Measurements from ENCODE around the gene PYDC1. TPM values are rescaled to one million over a fixed set of nuclear protein-coding genes. Genes with fewer than 3 reads are reported as not detected.
A peak's percentile ranks its signal among the peaks of the same experiment; 100 is the strongest.

The PYDC1 gene
- total RNA-seq, 1 experiment from 2014 or later, result not detected

DNA sequence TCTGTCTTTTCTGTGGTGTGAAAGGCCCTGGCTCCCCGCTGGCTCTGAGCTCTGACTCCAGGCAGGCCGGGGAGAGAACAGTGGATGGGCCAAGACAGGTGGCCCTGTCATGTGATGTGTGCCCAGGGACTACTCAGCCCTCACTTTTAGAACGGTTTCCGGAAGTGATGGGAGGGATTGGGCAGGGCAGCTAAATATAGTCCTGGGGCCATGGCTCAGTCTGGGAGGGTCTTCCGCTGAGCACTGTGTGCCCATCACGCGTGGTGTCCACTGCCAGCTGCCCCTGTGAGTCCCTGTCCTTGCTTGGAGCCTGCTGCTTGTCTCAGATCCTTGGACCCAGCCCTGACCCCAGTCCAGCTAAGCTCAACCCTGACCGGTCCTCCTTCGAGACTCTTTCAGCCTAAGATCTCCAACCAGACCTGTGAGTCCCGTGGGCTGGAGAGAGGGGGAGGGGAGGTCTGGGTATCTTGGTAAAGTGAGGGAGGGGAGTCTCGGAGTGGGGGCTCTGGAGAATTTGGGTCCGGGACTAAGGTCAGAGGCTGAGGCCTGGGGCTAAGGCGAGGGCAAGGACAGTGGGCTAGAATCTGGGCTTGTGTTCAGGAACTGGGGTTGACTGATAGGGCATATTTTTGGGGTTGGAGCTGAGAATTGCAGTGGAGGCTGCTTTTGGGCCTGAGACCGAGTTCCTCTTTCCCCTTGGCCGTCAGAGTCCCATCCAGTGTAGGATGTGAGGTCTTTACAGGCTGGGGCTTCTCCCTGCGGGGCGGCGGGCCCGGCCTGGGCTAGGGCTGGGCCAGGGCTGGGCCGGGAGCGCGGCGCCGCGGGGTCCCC lies 2.8 kb downstream of the PYDC1 start, which contains the start of gene TRIM72:
TRIM72 (plus strand) TSS at position 243 of the 831 bp plus-strand sequence. CDS start 620 bp downstream, outside the sequence.
- intact Hi-C loops (cut with micrococcal nuclease; ENCODE audit: unreplicated experiment), result no loop called here
- CTCF ChIA-PET, result no interaction called here
- TF ChIP-seq, protein P1, sequence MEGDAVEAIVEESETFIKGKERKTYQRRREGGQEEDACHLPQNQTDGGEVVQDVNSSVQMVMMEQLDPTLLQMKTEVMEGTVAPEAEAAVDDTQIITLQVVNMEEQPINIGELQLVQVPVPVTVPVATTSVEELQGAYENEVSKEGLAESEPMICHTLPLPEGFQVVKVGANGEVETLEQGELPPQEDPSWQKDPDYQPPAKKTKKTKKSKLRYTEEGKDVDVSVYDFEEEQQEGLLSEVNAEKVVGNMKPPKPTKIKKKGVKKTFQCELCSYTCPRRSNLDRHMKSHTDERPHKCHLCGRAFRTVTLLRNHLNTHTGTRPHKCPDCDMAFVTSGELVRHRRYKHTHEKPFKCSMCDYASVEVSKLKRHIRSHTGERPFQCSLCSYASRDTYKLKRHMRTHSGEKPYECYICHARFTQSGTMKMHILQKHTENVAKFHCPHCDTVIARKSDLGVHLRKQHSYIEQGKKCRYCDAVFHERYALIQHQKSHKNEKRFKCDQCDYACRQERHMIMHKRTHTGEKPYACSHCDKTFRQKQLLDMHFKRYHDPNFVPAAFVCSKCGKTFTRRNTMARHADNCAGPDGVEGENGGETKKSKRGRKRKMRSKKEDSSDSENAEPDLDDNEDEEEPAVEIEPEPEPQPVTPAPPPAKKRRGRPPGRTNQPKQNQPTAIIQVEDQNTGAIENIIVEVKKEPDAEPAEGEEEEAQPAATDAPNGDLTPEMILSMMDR (conservative IDR thresholded peaks at IDR 0.05; ENCODE audit: low read depth, low read length), result no peak
- no peaks in the 10 kb centered on the region for H3K36me3 ChIP-seq (ENCODE audit: insufficient read depth, low read length, poor library complexity, severe bottlenecking)
- peak within 1 kb of the TSS; percentile 41 for H3K4me3 ChIP-seq (ENCODE audit: low read depth, low read length, poor library complexity, severe bottlenecking)
- no peak for DNase-seq (ENCODE audit: low spot score)
- POLR2A ChIA-PET (ENCODE audit: low non-redundant PET), result no interaction called here
- no peaks in the 10 kb centered on the region for H3K9me3 ChIP-seq (ENCODE audit: low read depth, low read length, poor library complexity, severe bottlenecking)
- H3K4me1 ChIP-seq (ENCODE audit: insufficient read depth, low read length, poor library complexity, severe bottlenecking), result peaks cover 15% of the 10 kb centered on the region
- no TSS peak for BruUV-seq (replicated peaks)
- H3K27ac ChIP-seq (ENCODE audit: low read depth, low read length, poor library complexity, severe bottlenecking), result no peak within 1 kb of the TSS
- H3K27me3 ChIP-seq (replicated peaks; ENCODE audit: insufficient read depth, low read depth, low read length, poor library complexity), result peaks cover 48% of the 10 kb centered on the region

DNA sequence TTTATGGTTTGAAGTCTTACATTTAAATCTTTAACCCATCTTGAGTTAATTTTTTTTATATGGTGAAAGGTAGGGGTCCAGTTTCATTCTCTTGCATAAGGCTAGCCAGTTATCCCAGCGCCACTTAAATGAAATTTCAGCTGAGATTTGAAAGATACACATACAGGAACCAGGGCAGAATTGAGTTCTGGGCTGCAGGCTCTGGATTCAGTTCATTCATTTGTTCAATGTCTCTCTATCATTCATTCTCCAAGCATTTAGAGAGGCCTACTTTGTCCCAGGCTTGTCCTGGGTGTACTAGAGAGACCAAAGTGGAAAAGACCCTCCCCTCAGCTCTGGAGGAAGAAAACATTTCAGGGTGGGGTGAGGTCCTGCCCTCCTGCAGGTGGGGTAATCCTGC lies 3.6 kb downstream of the PYDC1 start:
- no peak for DNase-seq (ENCODE audit: low spot score)
- Histone ChIP-seq H3K4me1 (ENCODE audit: insufficient read depth, low read length, poor library complexity, severe bottlenecking) (peaks cover 15% of the 10 kb centered on the region), H3K36me3 (ENCODE audit: insufficient read depth, low read length, poor library complexity, severe bottlenecking) (no peaks in the 10 kb centered on the region), H3K9me3 (ENCODE audit: low read depth, low read length, poor library complexity, severe bottlenecking) (no peaks in the 10 kb centered on the region), H3K27ac (ENCODE audit: low read depth, low read length, poor library complexity, severe bottlenecking) (no peak overlapping the region), H3K27me3 (replicated peaks; ENCODE audit: insufficient read depth, low read depth, low read length, poor library complexity) (peaks cover 48% of the 10 kb centered on the region), H3K4me3 (ENCODE audit: low read depth, low read length, poor library complexity, severe bottlenecking) (no peak overlapping the region)
- no TSS peak for BruUV-seq (replicated peaks)
- CTCF ChIA-PET, result no interaction called here
- TF ChIP-seq, protein P1 (conservative IDR thresholded peaks at IDR 0.05; ENCODE audit: low read depth, low read length), result no peak
- TF ChIP-seq EZH2 (IDR thresholded peaks at IDR 0.05; ENCODE audit: borderline replicate concordance, low read depth, low read length, poor library complexity, severe bottlenecking), result no peak
- intact Hi-C loops (cut with micrococcal nuclease; ENCODE audit: unreplicated experiment), result no loop called here
- POLR2A ChIA-PET (ENCODE audit: low non-redundant PET), result no interaction called here

DNA sequence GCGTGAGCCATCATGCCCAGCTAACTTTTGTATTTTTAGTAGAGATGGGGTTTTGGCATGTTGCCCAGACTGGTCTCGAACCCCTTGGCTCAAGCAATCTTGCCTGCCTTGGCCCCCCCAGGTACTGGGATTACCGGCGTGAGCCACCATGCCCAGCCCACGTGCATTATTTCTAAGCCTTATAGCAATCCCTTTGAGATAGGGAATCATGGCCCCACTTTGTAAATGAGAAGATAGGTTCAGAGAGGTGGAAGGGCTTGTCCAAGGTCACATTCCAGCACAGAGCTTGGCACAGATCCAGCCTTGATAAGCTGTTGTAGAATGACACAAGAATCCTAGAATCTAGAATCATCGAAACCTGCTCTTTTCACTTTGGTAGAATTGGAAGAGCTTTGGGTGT lies 10.2 kb downstream of the PYDC1 start:
- TF ChIP-seq EZH2 (IDR thresholded peaks at IDR 0.05; ENCODE audit: borderline replicate concordance, low read depth, low read length, poor library complexity, severe bottlenecking), result no peak
- TF ChIP-seq, protein P1 (conservative IDR thresholded peaks at IDR 0.05; ENCODE audit: low read depth, low read length), result no peak
- Histone ChIP-seq H3K4me3 (ENCODE audit: low read depth, low read length, poor library complexity, severe bottlenecking) (no peak overlapping the region), H3K27ac (ENCODE audit: low read depth, low read length, poor library complexity, severe bottlenecking) (no peak overlapping the region), H3K27me3 (replicated peaks; ENCODE audit: insufficient read depth, low read depth, low read length, poor library complexity) (peaks cover 9% of the 10 kb centered on the region), H3K36me3 (ENCODE audit: insufficient read depth, low read length, poor library complexity, severe bottlenecking) (no peaks in the 10 kb centered on the region), H3K4me1 (ENCODE audit: insufficient read depth, low read length, poor library complexity, severe bottlenecking) (no peaks in the 10 kb centered on the region), H3K9me3 (ENCODE audit: low read depth, low read length, poor library complexity, severe bottlenecking) (no peaks in the 10 kb centered on the region)
- DNase-seq (ENCODE audit: low spot score), result no peak
- intact Hi-C loops (cut with micrococcal nuclease; ENCODE audit: unreplicated experiment), result no loop called here
- ChIA-PET POLR2A (ENCODE audit: low non-redundant PET) (no interaction called here), CTCF (no interaction called here)
- no TSS peak for BruUV-seq (replicated peaks)

Measured in A673 (cell line).